ENCODE results near the gene C2CD2. TPM values are rescaled to one million over a fixed set of nuclear protein-coding genes. Genes with fewer than 3 reads are reported as not detected.

C2CD2 gene
- total RNA-seq, 1 donor from 2014 or later, result 15.3 TPM

DNA sequence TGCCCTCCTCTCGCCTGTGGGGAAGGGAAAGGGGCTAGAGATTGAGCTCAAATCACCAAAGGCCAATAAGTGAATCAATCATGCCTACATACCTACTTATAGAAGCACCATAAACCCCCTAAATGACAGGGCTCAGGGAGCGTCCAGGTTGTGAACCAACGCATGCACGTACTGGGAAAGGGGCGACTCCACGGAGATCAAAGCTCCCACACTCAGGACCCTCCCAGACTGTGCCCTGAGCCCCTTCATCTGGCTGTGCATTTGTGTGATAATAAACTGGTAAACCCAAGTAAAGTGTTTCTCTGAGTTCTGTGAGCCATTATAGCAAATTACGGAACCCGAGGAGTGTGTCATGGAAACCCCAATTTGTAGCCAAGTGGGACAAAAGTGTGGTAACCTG is 50.9 kb downstream of the C2CD2 start:
- no peaks in the 10 kb centered on the region for H3K9me3 Mint-ChIP-seq
- no peak overlapping the region for H3K27ac ChIP-seq
- H3K27ac Mint-ChIP-seq, result no peak overlapping the region

DNA sequence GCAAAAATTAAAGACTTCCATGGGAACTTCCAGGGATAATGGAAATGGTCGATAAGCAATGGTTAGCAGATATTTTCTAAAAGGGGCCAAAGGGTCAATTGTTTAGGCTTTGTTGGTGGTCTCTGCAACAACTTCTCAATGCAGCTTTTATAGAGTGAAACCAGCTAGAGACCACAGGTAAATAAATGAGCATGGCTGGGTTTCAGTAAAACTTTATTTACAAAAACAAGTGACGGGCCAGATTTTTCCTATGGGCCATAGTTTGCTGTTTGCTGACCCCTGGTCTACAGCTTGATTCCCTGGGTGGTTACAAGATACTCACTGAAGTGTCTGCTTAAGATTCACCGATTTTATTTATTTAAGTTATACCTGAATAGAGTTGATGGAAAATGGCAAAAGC is 52.0 kb downstream of the C2CD2 start:
- peaks cover 27% of the 10 kb centered on the region for H3K4me1 ChIP-seq

More for the DNA sequence above, 50.9 kb downstream of the C2CD2 start:
- H3K27me3 Mint-ChIP-seq (ENCODE audit: insufficient read depth, low read depth), result peaks cover 6% of the 10 kb centered on the region
- no peak overlapping the region for H3K4me3 ChIP-seq
- H3K4me3 Mint-ChIP-seq, result no peak overlapping the region
- TF ChIP-seq, protein P1, sequence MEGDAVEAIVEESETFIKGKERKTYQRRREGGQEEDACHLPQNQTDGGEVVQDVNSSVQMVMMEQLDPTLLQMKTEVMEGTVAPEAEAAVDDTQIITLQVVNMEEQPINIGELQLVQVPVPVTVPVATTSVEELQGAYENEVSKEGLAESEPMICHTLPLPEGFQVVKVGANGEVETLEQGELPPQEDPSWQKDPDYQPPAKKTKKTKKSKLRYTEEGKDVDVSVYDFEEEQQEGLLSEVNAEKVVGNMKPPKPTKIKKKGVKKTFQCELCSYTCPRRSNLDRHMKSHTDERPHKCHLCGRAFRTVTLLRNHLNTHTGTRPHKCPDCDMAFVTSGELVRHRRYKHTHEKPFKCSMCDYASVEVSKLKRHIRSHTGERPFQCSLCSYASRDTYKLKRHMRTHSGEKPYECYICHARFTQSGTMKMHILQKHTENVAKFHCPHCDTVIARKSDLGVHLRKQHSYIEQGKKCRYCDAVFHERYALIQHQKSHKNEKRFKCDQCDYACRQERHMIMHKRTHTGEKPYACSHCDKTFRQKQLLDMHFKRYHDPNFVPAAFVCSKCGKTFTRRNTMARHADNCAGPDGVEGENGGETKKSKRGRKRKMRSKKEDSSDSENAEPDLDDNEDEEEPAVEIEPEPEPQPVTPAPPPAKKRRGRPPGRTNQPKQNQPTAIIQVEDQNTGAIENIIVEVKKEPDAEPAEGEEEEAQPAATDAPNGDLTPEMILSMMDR (IDR thresholded peaks at IDR 0.05), result no peak
- H3K4me1 ChIP-seq, result peaks cover 15% of the 10 kb centered on the region
- no peaks in the 10 kb centered on the region for H3K9me3 ChIP-seq (ENCODE audit: low read depth)
- H3F3A ChIP-seq (ENCODE audit: low read depth), result no peaks in the 10 kb centered on the region
- H4K20me1 ChIP-seq (ENCODE audit: low read depth), result no peaks in the 10 kb centered on the region
- H3K4me1 Mint-ChIP-seq, result peaks cover 15% of the 10 kb centered on the region
- peaks cover 4% of the 10 kb centered on the region for H3K36me3 Mint-ChIP-seq
- no peaks in the 10 kb centered on the region for H3K36me3 ChIP-seq
- no peak for DNase-seq (ENCODE audit: low spot score)
- no peaks in the 10 kb centered on the region for H3K79me2 ChIP-seq (ENCODE audit: low read depth)
- no peak overlapping the region for H3K9ac ChIP-seq
- no peak overlapping the region for H2AFZ ChIP-seq (replicated peaks)
- H3K4me2 ChIP-seq, result no peak overlapping the region
- H3K27me3 ChIP-seq, result no peaks in the 10 kb centered on the region

DNA sequence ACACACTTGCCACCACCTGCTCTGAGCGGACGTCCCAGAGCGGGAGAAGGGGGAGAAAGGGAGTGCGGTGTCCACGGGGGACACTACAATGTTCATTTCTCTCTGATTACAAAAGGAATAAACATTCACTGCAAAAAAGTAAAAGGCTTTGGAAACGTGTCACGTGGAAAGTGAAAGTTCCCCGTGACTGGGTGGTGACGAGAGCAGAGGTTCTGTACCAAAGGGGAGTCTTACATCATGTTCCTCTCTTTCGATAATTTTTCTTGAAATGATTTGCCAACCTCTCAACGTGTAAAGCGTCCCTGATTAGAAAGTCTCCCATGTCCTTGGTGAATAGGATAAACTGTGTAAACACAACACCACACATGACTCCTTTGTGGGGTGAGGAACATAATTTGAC is 52.7 kb downstream of the C2CD2 start:
- Histone ChIP-seq H3K27me3 (no peaks in the 10 kb centered on the region), H2AFZ (replicated peaks) (no peak overlapping the region), H3K79me2 (ENCODE audit: low read depth) (no peaks in the 10 kb centered on the region), H3F3A (ENCODE audit: low read depth) (peaks cover 4% of the 10 kb centered on the region), H3K4me1 (peaks cover 32% of the 10 kb centered on the region), H4K20me1 (ENCODE audit: low read depth) (no peaks in the 10 kb centered on the region), H3K4me3 (no peak overlapping the region), H3K9me3 (ENCODE audit: low read depth) (no peaks in the 10 kb centered on the region), H3K36me3 (no peaks in the 10 kb centered on the region), H3K4me2 (no peak overlapping the region), H3K27ac (no peak overlapping the region), H3K9ac (no peak overlapping the region)
- Mint-ChIP-seq H3K9me3 (no peaks in the 10 kb centered on the region), H3K27ac (no peak overlapping the region), H3K27me3 (ENCODE audit: insufficient read depth, low read depth) (peaks cover 7% of the 10 kb centered on the region), H3K4me3 (no peak overlapping the region), H3K4me1 (peaks cover 26% of the 10 kb centered on the region), H3K36me3 (peaks cover 5% of the 10 kb centered on the region)
- DNase-seq (ENCODE audit: low spot score), result no peak
- TF ChIP-seq, protein P1 (IDR thresholded peaks at IDR 0.05), result no peak
- TF ChIP-seq EZH2phosphoT487 (IDR thresholded peaks at IDR 0.05) (no peak), EZH2 (IDR thresholded peaks at IDR 0.05) (no peak)

More for the DNA sequence above, 52.0 kb downstream of the C2CD2 start:
- no peak overlapping the region for H3K27ac ChIP-seq
- H3K4me3 Mint-ChIP-seq, result no peak overlapping the region
- H3K9me3 Mint-ChIP-seq, result no peaks in the 10 kb centered on the region
- no peaks in the 10 kb centered on the region for H3K79me2 ChIP-seq (ENCODE audit: low read depth)
- peaks cover 25% of the 10 kb centered on the region for H3K4me1 Mint-ChIP-seq
- H3K36me3 Mint-ChIP-seq, result peaks cover 4% of the 10 kb centered on the region
- no peak overlapping the region for H3K9ac ChIP-seq
- peaks cover 7% of the 10 kb centered on the region for H3K27me3 Mint-ChIP-seq (ENCODE audit: insufficient read depth, low read depth)
- peaks cover 2% of the 10 kb centered on the region for H3F3A ChIP-seq (ENCODE audit: low read depth)
- no peaks in the 10 kb centered on the region for H4K20me1 ChIP-seq (ENCODE audit: low read depth)
- no peaks in the 10 kb centered on the region for H3K36me3 ChIP-seq
- no peak for DNase-seq (ENCODE audit: low spot score)
- no peak overlapping the region for H2AFZ ChIP-seq (replicated peaks)
- H3K4me3 ChIP-seq, result no peak overlapping the region
- no peak overlapping the region for H3K4me2 ChIP-seq
- H3K9me3 ChIP-seq (ENCODE audit: low read depth), result no peaks in the 10 kb centered on the region
- H3K27me3 ChIP-seq, result no peaks in the 10 kb centered on the region
- TF ChIP-seq, protein P1 (IDR thresholded peaks at IDR 0.05), result no peak
- TF ChIP-seq EZH2phosphoT487 (IDR thresholded peaks at IDR 0.05) (no peak), EZH2 (IDR thresholded peaks at IDR 0.05) (no peak)
- no peak overlapping the region for H3K27ac Mint-ChIP-seq

Data from neural progenitor cell (in vitro differentiated cells).